WERI-Rb-1 (cell line): ENCODE results near the gene P2RX5.

Experiments used
- DNase-seq: peaks from one replicate; pipeline ENCODE4 v3.0.0-alpha.2; 2020
- H3K27ac ChIP-seq: fragments of 250-450 bp; sonication (Bioruptor Pico); 2 replicates; pipeline ENCODE4 v1.5.1; 2020; ENCODE audit warnings: mild to moderate bottlenecking, moderate library complexity
- H3K27me3 ChIP-seq: fragments of 250-450 bp; sonication (Bioruptor Pico); 2 replicates; pipeline ENCODE4 v1.5.1; 2021; ENCODE audit warnings: mild to moderate bottlenecking, low read depth, moderate library complexity; ENCODE audit not compliant: insufficient read depth, severe bottlenecking
- H3K36me3 ChIP-seq: fragments of 250-450 bp; sonication (Bioruptor Pico); 2 replicates; pipeline ENCODE4 v1.5.1; 2020; ENCODE audit warnings: mild to moderate bottlenecking, moderate library complexity
- H3K4me3 ChIP-seq: 2 replicates; pipeline ENCODE4 v1.5.1; 2011; ENCODE audit warnings: low read depth, mild to moderate bottlenecking, control low read depth, low read length
- H3K9me3 ChIP-seq: fragments of 250-450 bp; sonication (Bioruptor Pico); 2 replicates; pipeline ENCODE4 v1.5.1; 2021; ENCODE audit warnings: mild to moderate bottlenecking, moderate library complexity; ENCODE audit not compliant: severe bottlenecking
- CTCF ChIP-seq: IDR thresholded peaks from 2 replicates; pipeline ENCODE4 v1.5.1; 2011; ENCODE audit warnings: low read depth, mild to moderate bottlenecking, control low read depth, inconsistent platforms, low read length

Gene P2RX5

DNA sequence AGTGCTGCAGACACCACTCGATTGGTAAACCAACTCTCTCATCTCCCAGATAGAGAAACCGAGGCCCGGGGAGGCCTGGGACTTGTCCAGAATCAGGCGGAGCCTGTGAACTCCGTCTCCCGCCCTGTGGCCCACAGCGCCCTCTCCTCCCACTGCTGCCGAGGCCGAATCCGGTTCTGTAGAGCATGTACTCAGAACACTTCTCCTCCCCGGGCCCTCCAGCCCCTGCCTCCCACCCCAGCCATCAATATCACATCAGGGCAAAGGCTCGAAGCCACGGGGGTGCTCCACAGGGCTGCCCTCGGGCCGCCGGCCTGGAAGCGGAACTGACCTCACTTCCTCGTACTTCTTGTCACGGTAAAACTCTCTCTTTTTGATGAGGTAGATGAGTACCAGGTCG, 14.4 kb downstream of the P2RX5 start:
- no peaks in the 10 kb centered on the region for H3K9me3 ChIP-seq
- no peak overlapping the region for H3K4me3 ChIP-seq
- no peak for TF ChIP-seq CTCF

GRCh38 chr17:3681057-3681456, 14.9 kb downstream of the P2RX5 start:
- H3K4me3 ChIP-seq: no peak overlapping the region
- no peaks in the 10 kb centered on the region for H3K36me3 ChIP-seq
- H3K9me3 ChIP-seq: no peaks in the 10 kb centered on the region
- H3K27me3 ChIP-seq: no peaks in the 10 kb centered on the region
- H3K27ac ChIP-seq: no peak overlapping the region
- no peak for TF ChIP-seq CTCF
- no peak for DNase-seq

More for the DNA sequence above, 14.4 kb downstream of the P2RX5 start:
- no peak for DNase-seq
- Histone ChIP-seq H3K27me3 (no peaks in the 10 kb centered on the region), H3K36me3 (no peaks in the 10 kb centered on the region), H3K27ac (no peak overlapping the region)

- H3K36me3 ChIP-seq: no peaks in the 10 kb centered on the region
- no peak for DNase-seq
- H3K9me3 ChIP-seq: no peaks in the 10 kb centered on the region
- TF ChIP-seq CTCF: no peak
- H3K4me3 ChIP-seq: no peak overlapping the region
- no peaks in the 10 kb centered on the region for H3K27me3 ChIP-seq
- no peak overlapping the region for H3K27ac ChIP-seq
Measured at GRCh38 chr17:3679531-3680126, 16.3 kb downstream of the P2RX5 start.

DNA sequence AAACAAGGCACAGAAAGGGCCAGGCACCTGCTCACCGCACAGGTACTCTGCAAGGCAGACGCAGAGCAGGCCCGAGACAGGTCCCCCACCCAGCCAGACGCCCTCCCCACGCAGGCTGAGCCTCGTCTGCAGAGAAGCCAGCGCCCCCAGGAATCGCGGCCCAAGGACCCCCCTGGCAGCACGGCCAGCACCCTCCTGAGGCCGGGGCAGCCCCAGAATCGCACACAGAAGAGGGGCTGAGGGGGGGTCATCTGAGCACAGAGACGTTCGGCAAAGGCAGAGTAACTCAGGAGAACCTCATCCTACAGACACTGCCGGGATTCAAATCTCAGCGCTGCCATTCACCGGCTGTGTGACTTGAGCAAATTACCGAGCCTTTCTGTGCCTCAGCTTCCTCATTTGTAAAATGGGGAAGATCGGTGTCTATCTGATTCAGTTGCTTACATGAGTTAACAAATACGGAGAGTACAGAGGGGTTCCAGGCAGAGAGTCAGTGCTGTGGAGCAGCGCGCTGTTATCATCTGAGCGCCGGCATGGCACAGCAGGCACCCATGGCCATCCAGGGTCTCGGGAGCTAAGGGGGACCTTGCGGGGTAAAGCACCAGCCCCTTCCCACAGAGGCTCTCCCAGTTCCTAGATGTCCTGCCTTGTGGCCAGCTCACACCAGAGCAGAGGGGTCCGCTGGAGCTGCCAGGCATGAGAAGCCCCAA, 17.0 kb downstream of the P2RX5 start:
- no peak overlapping the region for H3K27ac ChIP-seq
- no peaks in the 10 kb centered on the region for H3K9me3 ChIP-seq
- no peak for TF ChIP-seq CTCF
- no peaks in the 10 kb centered on the region for H3K27me3 ChIP-seq
- no peak for DNase-seq
- no peak overlapping the region for H3K4me3 ChIP-seq
- H3K36me3 ChIP-seq: no peaks in the 10 kb centered on the region

DNA sequence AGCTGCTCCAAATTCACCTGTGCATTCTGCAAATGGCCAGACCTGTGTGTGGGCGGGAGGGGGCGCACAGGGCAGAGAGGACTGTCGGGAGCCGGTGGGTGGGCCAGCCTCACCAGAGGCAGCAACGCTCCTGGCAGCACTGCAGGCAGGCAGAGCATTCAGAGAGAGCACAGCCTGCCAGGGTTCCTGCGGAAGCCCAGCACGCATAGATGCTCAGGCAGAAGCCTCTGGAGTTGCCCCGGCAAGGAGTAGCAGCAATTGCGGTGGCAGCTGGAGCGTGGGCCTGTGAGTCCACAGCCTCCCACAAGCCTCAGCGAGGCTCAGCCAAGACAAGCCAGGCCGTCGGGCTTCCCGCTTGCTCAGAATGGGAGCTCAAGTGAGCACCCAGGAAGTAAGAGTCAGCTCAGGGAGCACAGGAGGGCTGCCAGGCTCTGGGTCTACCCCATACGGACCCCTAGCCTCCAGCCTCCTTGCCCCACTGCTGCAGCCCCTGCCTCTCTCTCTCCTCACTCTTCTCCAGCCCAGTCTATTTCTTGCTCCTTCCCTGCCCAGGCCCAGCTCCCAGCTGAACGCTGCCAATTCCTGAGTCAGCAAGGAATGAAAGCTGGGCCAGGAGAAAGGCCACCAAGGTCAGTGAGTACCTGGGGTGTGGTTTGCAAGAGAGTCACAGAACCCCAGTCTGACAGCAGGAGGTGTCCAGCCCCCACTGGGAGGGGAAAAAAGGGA, 17.7 kb downstream of the P2RX5 start:
- Histone ChIP-seq H3K36me3 (no peaks in the 10 kb centered on the region), H3K9me3 (no peaks in the 10 kb centered on the region)
- TF ChIP-seq CTCF: no peak

More for the DNA sequence above, 17.7 kb downstream of the P2RX5 start:
- no peak overlapping the region for H3K27ac ChIP-seq
- DNase-seq: no peak
- H3K27me3 ChIP-seq: no peaks in the 10 kb centered on the region
- H3K4me3 ChIP-seq: no peak overlapping the region
